Ovary (tissue), 9 donors: ENCODE results near the gene CTIF. TPM values are rescaled to one million over a fixed set of nuclear protein-coding genes. Genes with fewer than 3 reads are reported as not detected.
A peak's percentile ranks its signal among the peaks of the same experiment; 100 is the strongest.

ENCODE experiments used
- DNase-seq, 5 donors: peaks; one replicate each; pipeline ENCODE4 v3.0.0-alpha.2; 2019 to 2020
- H3K27ac ChIP-seq, 2 donors: fragments of 200-600 bp; one replicate each; pipeline versions ENCODE4 v1.5.1 to v1.8.0; 2019 to 2022
- H3K27me3 ChIP-seq: fragments of 200-600 bp; one replicate; pipeline ENCODE4 v1.8.0; 2022
- H3K36me3 ChIP-seq: fragments of 200-600 bp; sonication (generic); one replicate; pipeline ENCODE4 v1.5.1; 2019
- H3K4me1 ChIP-seq: one replicate; pipeline ENCODE4 v1.8.1; 2013; ENCODE audit warnings: mild to moderate bottlenecking, moderate library complexity; ENCODE audit not compliant: insufficient read depth
- H3K4me3 ChIP-seq: fragments of 200-600 bp; sonication (generic); one replicate; pipeline ENCODE4 v1.5.1; 2017
- H3K9me3 ChIP-seq, 2 donors: fragments of 200-600 bp in 1 of 2; sonication (generic) in 1 of 2; one replicate each; pipeline versions ENCODE4 v1.5.1 to v1.8.1; 2013 to 2019; ENCODE audit warnings: mild to moderate bottlenecking in 1 of 2, moderate library complexity in 1 of 2
- CTCF ChIP-seq, 3 donors: fragments of 450-650 bp in 2 of 3; fragments of 200-600 bp in 1 of 3; IDR thresholded peaks; one replicate each; pipeline versions ENCODE4 v1.5.1 to v1.8.0; 2016 to 2022; ENCODE audit warnings: antibody characterized with exemption in 3 of 3, mild to moderate bottlenecking in 1 of 3
- EP300 ChIP-seq: sonication (generic); formaldehyde crosslinking; IDR thresholded peaks from one replicate; pipeline ENCODE4 v1.6.1; 2017; ENCODE audit warnings: antibody characterized with exemption
- POLR2A ChIP-seq: fragments of 450-650 bp; IDR thresholded peaks from one replicate; pipeline ENCODE4 v1.6.1; 2017; ENCODE audit warnings: antibody characterized with exemption, mild to moderate bottlenecking, moderate library complexity
- WGBS, 3 donors: extraction: QIAGEN DNeasy Blood & Tissue Kit in 1 of 3; methylation state at CpG; one replicate each; pipeline versions ENCODE4 v1.1.5 to v1.1.7; 2013 to 2017; 5-methylcytosine and 5-hydroxymethylcytosine counted together
- intact Hi-C, 4 donors: fragments of 100-400 bp; cut with DNase I; formaldehyde crosslinking; loops; one replicate each; pipeline versions ENCODE4 v1.11.0 to v1.15.1; 2022 to 2023
- polyA plus RNA-seq, 2 donors: library from polyadenylated mRNA; stranded (reverse); fragments of 200-250 nt in 1 of 2; fragments of 350-450 nt in 1 of 2; fragmentation: Illumina TruSeq in 1 of 2; extraction: RNeasy Lipid Tissue Mini Kit (QIAGEN cat#74804) in 1 of 2; gene quantifications; one replicate each; pipeline ENCODE4 v1.2.3, GENCODE V29; 2013 to 2014
- total RNA-seq, 7 donors: library from RNA; depleted of rRNA in 2 of 7; stranded (reverse); fragments of >200 nt in 2 of 7; fragmentation: NEBNext Ultra II Directional in 3 of 7; extraction: Animal tissue kit (Norgen Biotek cat#: 25700) in 3 of 7; gene quantifications; one replicate each; pipeline versions ENCODE4 v1.1.0 to v1.2.4, GENCODE V29; 2016 to 2023
- donor health status: DM: no; HTN: no; CAD: no; lungs with moderate emphysema.
- donor health status: DM: no; HTN: no; CAD: no.
- donor health status: Bipolar disorder and iron deficiency.
- donor health status: DM: yes; HTN: yes; CAD: no.
- donor health status: DM: no; HTN: no; CAD: no.
- donor health status: DM: yes; HTN: yes; CAD: no.

The CTIF gene
- total and polyA plus RNA-seq, 9 donors, result 18.5 to 94.1 (median 75.2) TPM

- H3K9me3 ChIP-seq, result no peaks in the 10 kb centered on the region
- intact Hi-C loops, result loop anchor here (2.0 to 5.0 kb wide), 4 partner anchors 120 to 190 kb away; no protein-coding TSS in a partner anchor
- TF ChIP-seq EP300 (no peak), POLR2A (no peak), CTCF (IDR thresholded peaks at IDR 0.05) (no peak)
- H3K36me3 ChIP-seq, result no peaks in the 10 kb centered on the region
- peaks cover 11% of the 10 kb centered on the region for H3K4me1 ChIP-seq
- no peaks in the 10 kb centered on the region for H3K27me3 ChIP-seq
- DNase-seq, result peak in 1 of 5 donors; percentile 31
- 48 to 72% (median 55%) methylated on average over 9 of the region's 9 CpGs for WGBS, 3 donors
- H3K4me3 ChIP-seq, result no peak overlapping the region
- H3K27ac ChIP-seq, result no peak overlapping the region
These were observed 123.3 kb downstream of the CTIF start for GRCh38 chr18:48662011-48662661.

DNA sequence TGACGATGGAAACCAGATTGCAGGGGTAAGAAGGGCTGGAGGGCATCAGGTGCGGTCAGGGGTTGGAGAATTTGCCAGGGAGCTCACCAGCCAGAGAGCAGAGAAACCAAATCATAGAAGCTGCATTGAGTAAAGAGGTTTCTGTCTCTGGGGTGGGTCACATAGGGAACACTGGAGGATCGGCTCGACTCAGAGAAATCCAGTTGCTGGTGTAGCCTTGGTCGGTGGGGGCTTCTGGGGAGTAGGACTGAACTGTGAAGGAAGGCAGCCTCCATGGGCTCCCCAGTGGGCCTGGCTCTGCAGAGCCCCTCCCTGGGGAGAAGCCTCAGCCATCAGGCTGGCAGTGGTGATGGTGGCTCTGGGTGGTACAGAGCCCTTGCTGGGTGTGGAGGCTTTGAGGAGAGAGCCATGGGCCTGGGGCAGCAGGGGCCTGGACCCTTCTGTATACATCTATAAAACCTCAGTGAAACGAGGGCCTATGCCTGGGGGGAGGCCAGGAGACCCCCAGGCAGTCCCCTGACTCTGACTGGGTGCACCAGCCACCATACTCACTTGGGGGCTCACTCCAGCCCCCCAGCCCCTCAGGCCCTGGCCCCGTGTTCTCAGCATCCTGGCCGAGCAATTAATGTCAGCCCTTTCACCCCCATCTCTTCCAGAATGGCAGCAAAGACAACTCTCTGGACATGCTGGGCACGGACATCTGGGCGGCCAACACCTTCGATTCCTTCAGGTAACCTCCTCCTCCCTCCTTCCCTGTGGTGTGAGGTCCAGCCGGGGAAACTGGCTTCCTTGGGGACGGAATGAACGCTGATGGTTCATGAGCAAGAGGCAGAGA is 124.5 kb downstream of the CTIF start:
- Histone ChIP-seq H3K4me3 (no peak overlapping the region), H3K9me3 (no peaks in the 10 kb centered on the region), H3K36me3 (no peaks in the 10 kb centered on the region), H3K27me3 (no peaks in the 10 kb centered on the region), H3K27ac (no peak overlapping the region), H3K4me1 (peaks cover 11% of the 10 kb centered on the region)
- intact Hi-C loops, result loop anchor here (2.0 to 5.0 kb wide), 4 partner anchors 121 to 191 kb away; no protein-coding TSS in a partner anchor
- DNase-seq, result peak in 2 of 5 donors; percentile 13 to 31
- 91 to 94% (median 92%) methylated on average over 14 of the region's 14 CpGs for WGBS, 3 donors
- TF ChIP-seq CTCF (IDR thresholded peaks at IDR 0.05) (no peak), EP300 (no peak), POLR2A (no peak)

DNA sequence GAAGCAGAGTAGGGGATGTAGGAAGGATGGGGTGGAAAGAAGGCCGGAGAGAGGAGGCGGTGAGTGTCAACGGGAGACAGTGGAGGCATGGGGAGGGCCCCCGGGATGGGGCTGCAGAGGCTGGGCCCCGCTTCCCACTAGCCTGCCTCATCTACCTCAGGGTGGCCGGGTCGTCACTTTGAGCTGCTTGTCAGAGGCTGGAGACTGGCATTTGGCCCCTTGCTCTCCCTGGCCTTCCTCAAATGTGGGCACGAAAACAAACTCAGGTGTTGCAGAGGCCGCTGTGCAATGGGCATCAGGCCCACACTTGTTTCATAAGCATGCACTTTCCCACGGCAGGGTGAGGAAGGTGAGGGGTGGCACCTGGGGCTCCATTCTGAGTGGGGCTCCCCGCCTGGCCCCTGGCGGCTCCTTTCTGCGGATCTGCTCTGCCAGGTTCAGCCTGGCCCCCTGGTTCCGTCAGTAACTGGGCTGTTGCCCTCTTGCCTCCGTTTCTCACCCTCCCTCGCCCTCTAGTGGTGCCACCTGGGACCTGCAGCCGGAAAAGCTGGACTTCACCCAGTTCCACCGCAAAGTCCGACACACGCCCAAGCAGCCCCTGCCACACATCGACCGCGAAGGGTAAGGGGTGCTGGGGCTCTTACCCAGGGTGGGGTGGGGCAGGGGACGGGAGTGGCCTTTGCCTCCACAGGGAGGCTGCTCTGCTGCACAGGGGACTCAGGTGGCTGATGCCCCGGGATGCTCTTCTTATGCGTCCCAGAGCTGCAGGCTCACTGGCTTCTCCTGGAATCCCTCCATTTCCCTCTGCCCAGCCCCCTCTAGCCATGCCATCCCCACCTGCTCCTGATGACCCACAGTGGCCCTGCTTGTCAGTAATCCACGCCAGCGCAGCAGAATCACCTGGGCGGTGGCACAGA is 125.4 kb downstream of the CTIF start:
- peaks cover 11% of the 10 kb centered on the region for H3K4me1 ChIP-seq
- H3K9me3 ChIP-seq, result no peaks in the 10 kb centered on the region
- H3K36me3 ChIP-seq, result no peaks in the 10 kb centered on the region
- intact Hi-C loops, result loop anchor here (2.0 to 5.0 kb wide), 5 partner anchors 122 to 193 kb away; no protein-coding TSS in a partner anchor
- no peak for TF ChIP-seq POLR2A
- TF ChIP-seq CTCF (IDR thresholded peaks at IDR 0.05), result peak; percentile 63 to 70 (median 65)
- peak; percentile 62 to 85 (median 78) for DNase-seq
- H3K27me3 ChIP-seq, result no peaks in the 10 kb centered on the region
- WGBS, 3 donors, result 53 to 62% (median 59%) methylated on average over 21 to 29 of the region's 29 CpGs
- no peak overlapping the region for H3K4me3 ChIP-seq
- H3K27ac ChIP-seq, result no peak overlapping the region

- Histone ChIP-seq H3K36me3 (peaks cover under 1% of the 10 kb centered on the region), H3K4me1 (peaks cover 6% of the 10 kb centered on the region), H3K9me3 (no peaks in the 10 kb centered on the region), H3K27ac (no peak overlapping the region), H3K4me3 (no peak overlapping the region), H3K27me3 (no peaks in the 10 kb centered on the region)
- TF ChIP-seq EP300 (no peak), CTCF (IDR thresholded peaks at IDR 0.05) (no peak), POLR2A (no peak)
- intact Hi-C loops, result loop anchor here in 1 of 4 donors (2.0 kb wide), 1 partner anchor 195 kb away; no protein-coding TSS in a partner anchor
- no peak for DNase-seq
These were observed 126.8 kb downstream of the CTIF start for GRCh38 chr18:48665654-48666053.
